SH-SY5Y (cell line): ENCODE measurements around the gene PER2.

Source experiments
- GATA2 ChIP-seq: IDR thresholded peaks from 2 replicates; pipeline ENCODE4 v1.6.1; 2011; ENCODE audit warnings: mild to moderate bottlenecking, low read depth, low read length
- GATA3 ChIP-seq: IDR thresholded peaks from 2 replicates; pipeline ENCODE4 v1.6.1; 2011; ENCODE audit warnings: low read depth, mild to moderate bottlenecking, low read length, moderate library complexity

PER2 gene

GRCh38 chr2:238228700-238229099 is 59.7 kb downstream of the PER2 start:
- TF ChIP-seq GATA3: no peak
- no peak for TF ChIP-seq GATA2

GRCh38 chr2:238227587-238228032 is 60.8 kb downstream of the PER2 start:
- TF ChIP-seq GATA3: no peak
- no peak for TF ChIP-seq GATA2

- no peak for TF ChIP-seq GATA2
- no peak for TF ChIP-seq GATA3
These were observed 61.5 kb downstream of the PER2 start for GRCh38 chr2:238226698-238227586.

- TF ChIP-seq GATA3: no peak
These were observed 62.3 kb downstream of the PER2 start for GRCh38 chr2:238225911-238226697.

GRCh38 chr2:238225121-238225520 is 63.3 kb downstream of the PER2 start:
- TF ChIP-seq GATA3 (no peak), GATA2 (no peak)

GRCh38 chr2:238224356-238225035 is 63.9 kb downstream of the PER2 start:
- TF ChIP-seq GATA2 (no peak), GATA3 (no peak)

GRCh38 chr2:238220892-238221521 is 67.4 kb downstream of the PER2 start:
- TF ChIP-seq GATA3: no peak
- TF ChIP-seq GATA2: no peak

GRCh38 chr2:238220274-238220891 is 68.0 kb downstream of the PER2 start:
- no peak for TF ChIP-seq GATA2
- no peak for TF ChIP-seq GATA3

GRCh38 chr2:238216651-238217184 is 71.7 kb downstream of the PER2 start:
- TF ChIP-seq GATA3 (no peak), GATA2 (no peak)

- TF ChIP-seq GATA3 (no peak), GATA2 (no peak)
These were observed 81.4 kb downstream of the PER2 start for GRCh38 chr2:238207006-238207405.

- TF ChIP-seq GATA2 (no peak), GATA3 (no peak)
These were observed 84.3 kb downstream of the PER2 start for GRCh38 chr2:238203973-238204683.

- no peak for TF ChIP-seq GATA3
- no peak for TF ChIP-seq GATA2
These were observed 85.1 kb downstream of the PER2 start, which contains the start of gene ILKAP for GRCh38 chr2:238203094-238203972. Gene ILKAP (minus strand): TSS chr2:238203695. CDS start chr2:238203553, 142 bp downstream.
